Measurements from ENCODE around the gene SLC22A5.

GRCh38 chr5:132417461-132417860 lies 48.0 kb downstream of the SLC22A5 start:
- TF ChIP-seq CTCF (IDR thresholded peaks at IDR 0.05), result no peak
- TF ChIP-seq POLR2A (IDR thresholded peaks at IDR 0.05), result no peak

All from heart left ventricle (tissue), 13 donors.